WERI-Rb-1 (cell line): ENCODE measurements around the gene ZNF618.

Experiments used
- DNase-seq: peaks from one replicate; pipeline ENCODE4 v3.0.0-alpha.2; 2020
- H3K27ac ChIP-seq: fragments of 250-450 bp; sonication (Bioruptor Pico); 2 replicates; pipeline ENCODE4 v1.5.1; 2020; ENCODE audit warnings: mild to moderate bottlenecking, moderate library complexity
- H3K27me3 ChIP-seq: fragments of 250-450 bp; sonication (Bioruptor Pico); 2 replicates; pipeline ENCODE4 v1.5.1; 2021; ENCODE audit warnings: mild to moderate bottlenecking, low read depth, moderate library complexity; ENCODE audit not compliant: insufficient read depth, severe bottlenecking
- H3K36me3 ChIP-seq: fragments of 250-450 bp; sonication (Bioruptor Pico); 2 replicates; pipeline ENCODE4 v1.5.1; 2020; ENCODE audit warnings: mild to moderate bottlenecking, moderate library complexity
- H3K4me3 ChIP-seq: 2 replicates; pipeline ENCODE4 v1.5.1; 2011; ENCODE audit warnings: low read depth, mild to moderate bottlenecking, control low read depth, low read length
- H3K9me3 ChIP-seq: fragments of 250-450 bp; sonication (Bioruptor Pico); 2 replicates; pipeline ENCODE4 v1.5.1; 2021; ENCODE audit warnings: mild to moderate bottlenecking, moderate library complexity; ENCODE audit not compliant: severe bottlenecking
- TF ChIP-seq, protein P1 (sequence below): IDR thresholded peaks from 2 replicates; pipeline ENCODE4 v1.5.1; 2011; ENCODE audit warnings: low read depth, mild to moderate bottlenecking, control low read depth, inconsistent platforms, low read length

The ZNF618 gene

GRCh38 chr9:114030364-114030763 lies 154.3 kb downstream of the ZNF618 start:
- Histone ChIP-seq H3K27me3 (no peaks in the 10 kb centered on the region), H3K36me3 (no peaks in the 10 kb centered on the region), H3K9me3 (no peaks in the 10 kb centered on the region), H3K27ac (no peak overlapping the region), H3K4me3 (no peak overlapping the region)
- DNase-seq: no peak
- TF ChIP-seq, protein P1, sequence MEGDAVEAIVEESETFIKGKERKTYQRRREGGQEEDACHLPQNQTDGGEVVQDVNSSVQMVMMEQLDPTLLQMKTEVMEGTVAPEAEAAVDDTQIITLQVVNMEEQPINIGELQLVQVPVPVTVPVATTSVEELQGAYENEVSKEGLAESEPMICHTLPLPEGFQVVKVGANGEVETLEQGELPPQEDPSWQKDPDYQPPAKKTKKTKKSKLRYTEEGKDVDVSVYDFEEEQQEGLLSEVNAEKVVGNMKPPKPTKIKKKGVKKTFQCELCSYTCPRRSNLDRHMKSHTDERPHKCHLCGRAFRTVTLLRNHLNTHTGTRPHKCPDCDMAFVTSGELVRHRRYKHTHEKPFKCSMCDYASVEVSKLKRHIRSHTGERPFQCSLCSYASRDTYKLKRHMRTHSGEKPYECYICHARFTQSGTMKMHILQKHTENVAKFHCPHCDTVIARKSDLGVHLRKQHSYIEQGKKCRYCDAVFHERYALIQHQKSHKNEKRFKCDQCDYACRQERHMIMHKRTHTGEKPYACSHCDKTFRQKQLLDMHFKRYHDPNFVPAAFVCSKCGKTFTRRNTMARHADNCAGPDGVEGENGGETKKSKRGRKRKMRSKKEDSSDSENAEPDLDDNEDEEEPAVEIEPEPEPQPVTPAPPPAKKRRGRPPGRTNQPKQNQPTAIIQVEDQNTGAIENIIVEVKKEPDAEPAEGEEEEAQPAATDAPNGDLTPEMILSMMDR: no peak

- no peak for DNase-seq
- TF ChIP-seq, protein P1: no peak
- H3K27me3 ChIP-seq: no peaks in the 10 kb centered on the region
- H3K4me3 ChIP-seq: no peak overlapping the region
- H3K9me3 ChIP-seq: no peaks in the 10 kb centered on the region
- no peak overlapping the region for H3K27ac ChIP-seq
- no peaks in the 10 kb centered on the region for H3K36me3 ChIP-seq
Observed at GRCh38 chr9:114031037-114031630, 155.0 kb downstream of the ZNF618 start.

GRCh38 chr9:114031948-114032840 lies 156.1 kb downstream of the ZNF618 start:
- Histone ChIP-seq H3K36me3 (no peaks in the 10 kb centered on the region), H3K9me3 (no peaks in the 10 kb centered on the region), H3K4me3 (no peak overlapping the region), H3K27me3 (no peaks in the 10 kb centered on the region), H3K27ac (no peak overlapping the region)
- TF ChIP-seq, protein P1: no peak
- DNase-seq: no peak

GRCh38 chr9:114033397-114034103 lies 157.4 kb downstream of the ZNF618 start:
- Histone ChIP-seq H3K27ac (no peak overlapping the region), H3K36me3 (no peaks in the 10 kb centered on the region), H3K9me3 (no peaks in the 10 kb centered on the region), H3K27me3 (no peaks in the 10 kb centered on the region), H3K4me3 (no peak overlapping the region)
- TF ChIP-seq, protein P1: peak; percentile 93
- DNase-seq: peak; percentile 76

DNA sequence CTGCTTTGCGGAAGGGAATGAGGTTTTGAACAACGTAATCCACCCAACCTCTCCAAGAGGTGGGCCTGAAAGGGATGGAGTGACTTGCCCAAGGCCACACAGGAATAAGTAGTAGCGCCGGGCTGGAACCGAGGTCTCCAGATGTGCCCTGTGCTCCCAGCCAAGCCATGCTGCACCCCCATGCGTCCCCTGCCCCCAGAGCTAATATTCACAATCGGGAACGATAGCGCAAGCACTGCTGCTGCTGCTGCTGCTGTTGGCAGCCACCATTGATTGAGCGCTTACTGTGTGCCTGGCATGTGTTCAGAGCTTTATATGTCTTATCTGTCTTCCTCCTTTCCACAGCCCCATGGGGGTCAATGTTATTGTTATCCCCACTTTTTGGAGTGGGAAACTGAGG lies 158.1 kb downstream of the ZNF618 start:
- Histone ChIP-seq H3K4me3 (no peak overlapping the region), H3K27me3 (no peaks in the 10 kb centered on the region), H3K36me3 (no peaks in the 10 kb centered on the region), H3K27ac (no peak overlapping the region), H3K9me3 (no peaks in the 10 kb centered on the region)
- TF ChIP-seq, protein P1: no peak
- DNase-seq: no peak
